ENCODE measurements around the gene AKAP9. TPM values are rescaled to one million over a fixed set of nuclear protein-coding genes. Genes with fewer than 3 reads are reported as not detected.
A peak's percentile ranks its signal among the peaks of the same experiment; 100 is the strongest.

AKAP9 gene
- total RNA-seq, 6 experiments from 2014 or later, result 30.9 to 63.7 (median 40.5) TPM

- intact Hi-C loops (cut with DNase I), result no loop called here
- H3K4me3 ChIP-seq, result no peak overlapping the region
- H3K27me3 ChIP-seq, result no peaks in the 10 kb centered on the region
- TF ChIP-seq POLR2A (IDR thresholded peaks at IDR 0.05) (no peak), CTCF (IDR thresholded peaks at IDR 0.05) (no peak)
- no peaks in the 10 kb centered on the region for H3K9me3 ChIP-seq
- H3K36me3 ChIP-seq, result peaks cover 0 to 14% (median 6%) of the 10 kb centered on the region in 4 donors
- H3K4me1 ChIP-seq, result no peaks in the 10 kb centered on the region
- no peak for DNase-seq
- H3K27ac ChIP-seq, result no peak overlapping the region
- 100% methylated on average over 1 of the region's 1 CpG for WGBS (ENCODE audit: insufficient coverage, low coverage, low lambda C conversion rate, missing lambda C conversion rate)
- ATAC-seq, result no peak
Observed at GRCh38 chr7:92028686-92029085, 88.0 kb downstream of the AKAP9 start.

GRCh38 chr7:92034116-92034515, 93.5 kb downstream of the AKAP9 start:
- no peak for TF ChIP-seq CTCF (IDR thresholded peaks at IDR 0.05)
- TF ChIP-seq POLR2A (IDR thresholded peaks at IDR 0.05), result no peak
- H3K36me3 ChIP-seq, result peaks cover 0 to 13% (median 5%) of the 10 kb centered on the region in 4 donors
- DNase-seq, result no peak
- no peaks in the 10 kb centered on the region for H3K9me3 ChIP-seq
- no peak overlapping the region for H3K4me3 ChIP-seq
- intact Hi-C loops (cut with DNase I), result no loop called here
- WGBS (ENCODE audit: insufficient coverage, low coverage, low lambda C conversion rate, missing lambda C conversion rate), result 22% methylated on average over 2 of the region's 2 CpGs
- H3K4me1 ChIP-seq, result no peaks in the 10 kb centered on the region
- ATAC-seq, result peak; percentile 63 to 90 (median 82)
- no peak overlapping the region for H3K27ac ChIP-seq
- no peaks in the 10 kb centered on the region for H3K27me3 ChIP-seq

- TF ChIP-seq POLR2A (IDR thresholded peaks at IDR 0.05), result no peak
- TF ChIP-seq CTCF (IDR thresholded peaks at IDR 0.05), result no peak
- H3K9me3 ChIP-seq, result no peaks in the 10 kb centered on the region
Observed at GRCh38 chr7:92035576-92035975, 94.9 kb downstream of the AKAP9 start.

GRCh38 chr7:92039900-92040299, 99.2 kb downstream of the AKAP9 start:
- WGBS (ENCODE audit: insufficient coverage, low coverage, low lambda C conversion rate, missing lambda C conversion rate), result 100% methylated on average over 1 of the region's 1 CpG
- Histone ChIP-seq H3K9me3 (no peaks in the 10 kb centered on the region), H3K4me3 (no peak overlapping the region), H3K4me1 (peaks cover 0 to 10% (median 2%) of the 10 kb centered on the region in 4 donors), H3K27me3 (no peaks in the 10 kb centered on the region), H3K27ac (no peak overlapping the region), H3K36me3 (peaks cover 0 to 5% (median 0%) of the 10 kb centered on the region in 4 donors)
- intact Hi-C loops (cut with DNase I), result no loop called here
- TF ChIP-seq CTCF (IDR thresholded peaks at IDR 0.05) (no peak), POLR2A (IDR thresholded peaks at IDR 0.05) (no peak)
- no peak for DNase-seq
- ATAC-seq, result no peak

More at GRCh38 chr7:92035576-92035975, 94.9 kb downstream of the AKAP9 start:
- Histone ChIP-seq H3K4me1 (no peaks in the 10 kb centered on the region), H3K27ac (no peak overlapping the region), H3K36me3 (peaks cover 0 to 5% (median 0%) of the 10 kb centered on the region in 4 donors), H3K4me3 (no peak overlapping the region), H3K27me3 (no peaks in the 10 kb centered on the region)
- WGBS (ENCODE audit: insufficient coverage, low coverage, low lambda C conversion rate, missing lambda C conversion rate), result 100% methylated on average over 1 of the region's 1 CpG
- intact Hi-C loops (cut with DNase I), result no loop called here
- no peak for DNase-seq
- ATAC-seq, result no peak
